SK-N-MC (cell line): ENCODE data around the gene PRDX1.

Source experiments
- EZH2 ChIP-seq: fragments of 200-600 bp; sonication (generic); IDR thresholded peaks from one replicate; pipeline ENCODE4 v1.6.1; 2017; ENCODE audit warnings: antibody characterized with exemption
- FOXP2 ChIP-seq: optimal IDR thresholded peaks from 2 replicates; pipeline ENCODE3; 2011; ENCODE audit warnings: mild to moderate bottlenecking, moderate library complexity; ENCODE audit not compliant: insufficient read depth; ENCODE audit errors: extremely low read length, control extremely low read depth
- POLR2AphosphoS5 ChIP-seq: IDR thresholded peaks from 2 replicates; pipeline ENCODE4 v1.6.1; 2012; ENCODE audit warnings: mild to moderate bottlenecking, low read depth, low read length, borderline replicate concordance

DNA sequence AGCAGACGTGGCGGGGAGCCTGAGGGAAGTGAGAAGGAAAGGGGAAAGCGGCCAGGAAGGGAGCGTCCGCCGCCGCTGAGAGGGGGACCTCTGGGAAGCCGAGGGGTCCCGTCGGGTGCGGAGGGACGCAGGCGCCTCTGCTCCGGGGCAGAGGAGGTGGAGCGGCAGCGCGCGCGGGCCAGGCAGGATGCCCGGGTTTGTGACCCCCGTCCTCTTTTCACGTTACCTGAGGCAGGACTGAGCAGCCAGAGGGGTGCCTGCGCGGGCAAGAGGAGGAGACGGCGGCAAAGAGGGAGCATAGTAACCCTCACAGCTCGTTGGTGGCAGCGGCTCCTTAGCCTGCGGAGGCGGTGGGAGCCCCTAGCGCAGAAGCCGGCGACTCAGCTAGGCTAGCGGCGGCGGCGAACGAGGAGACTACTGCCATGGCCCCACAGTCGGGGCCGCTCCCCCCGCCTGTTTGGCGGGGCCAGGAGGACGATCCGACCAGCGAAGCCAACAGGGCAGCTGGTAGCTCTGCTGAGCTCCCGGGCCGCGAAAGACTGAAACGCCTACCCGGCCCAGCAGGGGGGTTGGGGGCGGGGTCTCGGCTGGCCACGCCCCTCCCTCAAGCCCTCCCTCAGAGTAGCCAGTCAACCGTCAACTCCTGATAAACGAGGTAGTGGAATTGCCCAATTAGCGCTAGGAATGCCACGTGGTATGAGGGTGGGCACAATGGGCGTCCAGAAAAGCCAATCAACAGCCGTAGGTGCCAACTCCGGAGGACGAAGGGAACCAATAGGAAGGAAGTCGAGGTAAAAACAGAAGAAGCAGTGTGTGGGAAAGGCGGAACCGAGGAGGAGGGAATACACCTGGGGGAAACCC is 30.8 kb downstream of the PRDX1 start, which contains the start of gene TESK2:
- TF ChIP-seq POLR2AphosphoS5 (no peak; the same call in 1 of the 2 replicates), EZH2 (no peak), FOXP2 (peak; percentile 45)
